NCI-H1105 (cell line): Measurements from ENCODE around the gene TSSK6.
"Not testable (repeated sequence)": the region's sequence is repeated elsewhere in the genome, so short reads cannot be mapped to it uniquely, and the experiment has no call there.

Source experiments
- DNase-seq: peaks from one replicate; lab custom pipeline; 2025; lab: John Stamatoyannopoulos, UW

TSSK6 gene

GRCh38 chr19:19487077-19487949 lies 28.0 kb downstream of the TSSK6 start:
- DNase-seq, result no peak

- DNase-seq, result no peak
These were observed 28.8 kb downstream of the TSSK6 start for GRCh38 chr19:19486343-19487076.

- no peak for DNase-seq
These were observed 29.4 kb downstream of the TSSK6 start for GRCh38 chr19:19485998-19486290.

- no peak for DNase-seq
These were observed 30.0 kb downstream of the TSSK6 start for GRCh38 chr19:19485161-19485997.

GRCh38 chr19:19482809-19483596 lies 32.3 kb downstream of the TSSK6 start:
- no peak for DNase-seq

GRCh38 chr19:19480688-19481087 lies 34.7 kb downstream of the TSSK6 start:
- no peak for DNase-seq

GRCh38 chr19:19477705-19478383 lies 37.5 kb downstream of the TSSK6 start:
- DNase-seq, result no peak

GRCh38 chr19:19475849-19476828 lies 39.2 kb downstream of the TSSK6 start:
- no peak for DNase-seq

- no peak for DNase-seq
These were observed 40.2 kb downstream of the TSSK6 start for GRCh38 chr19:19475015-19475765.

- not testable (repeated sequence) for DNase-seq
These were observed 43.2 kb downstream of the TSSK6 start for GRCh38 chr19:19472106-19472505.

GRCh38 chr19:19471682-19472081 lies 43.7 kb downstream of the TSSK6 start:
- DNase-seq, result no peak

- DNase-seq, result no peak
These were observed 44.8 kb downstream of the TSSK6 start for GRCh38 chr19:19470579-19470978.

- DNase-seq, result no peak
These were observed 46.8 kb downstream of the TSSK6 start for GRCh38 chr19:19468424-19469050.

- DNase-seq, result no peak
These were observed 49.1 kb downstream of the TSSK6 start for GRCh38 chr19:19466201-19466600.

GRCh38 chr19:19465436-19466070 lies 49.8 kb downstream of the TSSK6 start:
- DNase-seq, result no peak

GRCh38 chr19:19464339-19465098 lies 50.8 kb downstream of the TSSK6 start:
- no peak for DNase-seq
